HepG2 (cell line): ENCODE measurements around the gene FBLN5. TPM values are rescaled to one million over a fixed set of nuclear protein-coding genes. Genes with fewer than 3 reads are reported as not detected.

Source experiments
- ATAC-seq: fragments of 200-7000 bp; cut with Tn5 transposase; 3 replicates; pipeline ENCODE4 v1.9.1; 2020; ENCODE audit warnings: mild to moderate bottlenecking, moderate library complexity
- BruUV-seq: library from RNA; stranded (reverse); fragments of 400-500 nt; replicated peaks from 2 replicates; lab custom pipeline; 2021; lab: Mats Ljungman, UMichigan
- CTCF ChIA-PET: fragments of 300-600 bp; formaldehyde crosslinking; extraction: SDS; loops from one replicate; lab custom pipeline; 2021; ENCODE audit warnings: low total read pairs, inconsistent platforms, low intra/inter-chr PET ratio; lab: Yijun Ruan, JAX
- POLR2A ChIA-PET: fragments of 350-600 bp; sonication (Branson Sonifier 250); formaldehyde crosslinking; loops from one replicate; lab custom pipeline; 2020; ENCODE audit warnings: antibody characterized with exemption, inconsistent platforms; lab: Yijun Ruan, JAX
- DNase-seq: peaks from one replicate; pipeline ENCODE4 v3.0.0-alpha.2; 2015; ENCODE audit warnings: low spot score
- FAIRE-seq: peaks from 3 replicates; lab custom pipeline; 2011; peaks lifted over from hg19 to GRCh38; lab: Jason Lieb, UNC
- H2AFZ ChIP-seq: one replicate; pipeline ENCODE4 v1.6.1; 2011; ENCODE audit warnings: low read length, inconsistent platforms
- H3K27ac ChIP-seq: fragments of 300-600 bp; 3 replicates; pipeline ENCODE4 v1.8.0; 2011; ENCODE audit warnings: mixed run types, mild to moderate bottlenecking, mixed read lengths, low read length, inconsistent platforms; ENCODE audit not compliant: insufficient read depth; ENCODE audit errors: extremely low read length
- H3K27me3 ChIP-seq, 2 experiments: fragments of 200-600 bp in 1 of 2; 2 replicates in 1 of 2; 3 replicates in 1 of 2; pipeline versions ENCODE4 v1.6.0 to v1.8.0; 2011; ENCODE audit warnings: low read length in 2 of 2, mild to moderate bottlenecking in 2 of 2, moderate library complexity in 2 of 2, inconsistent platforms in 1 of 2; ENCODE audit not compliant: insufficient read depth in 2 of 2, control insufficient read depth in 1 of 2
- H3K36me3 ChIP-seq, 2 experiments: fragments of 200-600 bp in 1 of 2; replicated peaks in 1 of 2; 2 replicates in 1 of 2; 3 replicates in 1 of 2; pipeline versions ENCODE4 v1.5.1 to v1.8.0; 2011; ENCODE audit warnings: low read length in 2 of 2, inconsistent platforms in 1 of 2; ENCODE audit not compliant: insufficient read depth in 2 of 2, control insufficient read depth in 1 of 2
- H3K4me1 ChIP-seq: 2 replicates; pipeline ENCODE4 v1.5.1; 2012; ENCODE audit warnings: low read length, inconsistent platforms; ENCODE audit not compliant: insufficient read depth
- H3K4me2 ChIP-seq: 2 replicates; pipeline ENCODE4 v1.6.0; 2011; ENCODE audit warnings: low read depth, low read length, inconsistent platforms
- H3K4me3 ChIP-seq, 3 experiments: fragments of 200-600 bp in 1 of 3; sonication (generic), shearing (Covaris generic) in 1 of 3; replicated peaks in 1 of 3; 2 replicates each; pipeline ENCODE4 v1.5.1; 2011 to 2016; ENCODE audit warnings: low read length in 3 of 3, inconsistent platforms in 2 of 3, low read depth in 2 of 3, mild to moderate bottlenecking in 2 of 3, control low read depth in 1 of 3, mixed read lengths in 1 of 3; ENCODE audit not compliant: insufficient read depth in 1 of 3
- H3K79me2 ChIP-seq: one replicate; pipeline ENCODE4 v1.6.1; 2011; ENCODE audit warnings: low read length, inconsistent platforms; ENCODE audit not compliant: insufficient read depth
- H3K9ac ChIP-seq: 2 replicates; pipeline ENCODE4 v1.6.0; 2011; ENCODE audit warnings: mild to moderate bottlenecking, low read depth, low read length, inconsistent platforms; ENCODE audit not compliant: insufficient read depth
- H3K9me3 ChIP-seq: 2 replicates; pipeline ENCODE4 v1.5.1; 2012; ENCODE audit warnings: mild to moderate bottlenecking, low read length
- H4K20me1 ChIP-seq: 2 replicates; pipeline ENCODE4 v1.6.0; 2011; ENCODE audit warnings: inconsistent platforms, mild to moderate bottlenecking, low read length, moderate library complexity; ENCODE audit not compliant: insufficient read depth
- FOXO1 ChIP-seq: sonication (generic); formaldehyde crosslinking; IDR thresholded peaks from 2 replicates; pipeline ENCODE4 v1.4.0; 2020; ENCODE audit warnings: missing genetic modification reagents
- WGBS: methylation state at CpG from one replicate; pipeline ENCODE4 v1.1.6; 2017; ENCODE audit warnings: low lambda C conversion rate; 5-methylcytosine and 5-hydroxymethylcytosine counted together
- in situ Hi-C: cut with HindIII; loops from 2 replicates; pipeline ENCODE4 v1.10.0; 2017; ENCODE audit warnings: low pct_unique_long_range_greater_than_20kb; ENCODE audit not compliant: extremely low pct_ligation_motif_present
- intact Hi-C: fragments of 100-400 bp; cut with micrococcal nuclease; formaldehyde crosslinking; loops from one replicate; pipeline ENCODE4 v1.10.0; 2022; ENCODE audit not compliant: unreplicated experiment
- polyA plus RNA-seq, 8 experiments: library from polyadenylated mRNA; depleted of rRNA in 3 of 8; stranded (reverse) in 7 of 8; unstranded in 1 of 8; fragments of >200 nt; fragmentation: Illumina TruSeq in 4 of 8; extraction: Trizol in 4 of 8; gene quantifications; 2 replicates each; pipeline versions ENCODE4 v1.2.1 to v1.2.3, GENCODE V29; 2011 to 2016; ENCODE audit warnings: low read depth in 4 of 8, missing spikeins in 1 of 8, mixed read lengths in 1 of 8; ENCODE audit not compliant: insufficient read depth in 1 of 8
- total RNA-seq, 5 experiments: library from RNA; depleted of rRNA; stranded (reverse); fragments of >200 nt; fragmentation: Illumina TruSeq; extraction: Trizol; gene quantifications; 2 replicates each; pipeline ENCODE4 v1.2.3, GENCODE V29; 2016; ENCODE audit warnings: low read depth in 1 of 5
- TF ChIP-seq, protein P1 (sequence below): sonication (generic); formaldehyde crosslinking; IDR thresholded peaks from 2 replicates; pipeline ENCODE4 v1.4.0; 2020; ENCODE audit warnings: low read depth, mild to moderate bottlenecking, missing genetic modification reagents
- TF ChIP-seq, protein P2 (sequence below): sonication (generic); formaldehyde crosslinking; IDR thresholded peaks from 2 replicates; pipeline ENCODE4 v1.4.0; 2020; ENCODE audit warnings: missing genetic modification reagents
- TF ChIP-seq, protein P3 (sequence below): sonication (generic); formaldehyde crosslinking; IDR thresholded peaks from 2 replicates; pipeline ENCODE4 v1.4.0; 2020; ENCODE audit warnings: missing genetic modification reagents

FBLN5 gene
- total and polyA plus RNA-seq, 2 of the 13 experiments (the other 11 are each of a cell fraction or from before 2014, with no cell fraction given) = 0.38 to 0.77 TPM

DNA sequence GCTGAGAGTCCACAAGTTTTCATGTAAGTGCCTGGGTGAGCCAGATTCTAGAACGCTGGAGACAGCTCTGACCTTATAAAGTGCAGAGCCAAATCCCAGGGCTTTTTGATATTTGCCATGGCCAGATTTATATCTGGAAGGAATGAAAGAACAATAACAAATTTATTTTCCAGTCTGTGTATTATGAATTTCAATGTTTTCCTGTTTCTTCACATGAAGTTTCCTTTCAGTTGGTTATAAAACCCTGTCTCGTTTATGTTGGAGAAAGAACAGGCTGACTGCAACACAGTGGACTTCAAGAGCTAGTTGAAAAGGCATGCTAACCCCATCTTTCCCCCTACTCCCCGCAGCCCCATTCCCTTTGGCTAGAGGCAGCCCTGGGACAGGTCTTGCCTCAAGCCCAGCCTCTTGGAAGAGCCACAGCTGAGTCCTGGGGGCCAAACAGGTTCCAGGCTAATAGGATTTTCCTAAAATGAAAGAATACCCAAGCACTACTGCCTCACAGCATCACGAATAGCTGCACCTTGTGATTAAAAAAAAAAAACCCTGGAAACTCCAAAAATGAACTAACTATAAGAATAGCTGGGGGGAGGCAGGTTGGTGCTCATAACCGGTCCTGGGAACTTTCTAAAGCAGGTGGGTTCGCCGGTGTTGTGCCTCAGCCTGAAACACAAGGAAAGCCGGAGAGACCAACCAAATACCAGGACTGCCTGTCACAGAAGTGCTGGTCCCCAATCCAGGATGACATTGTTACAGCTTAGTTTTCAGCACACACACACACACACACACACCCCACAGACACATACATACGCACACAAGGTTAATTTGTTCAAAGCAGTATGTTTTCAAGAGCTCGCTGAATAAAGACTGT, 1.5 kb downstream of the FBLN5 start (continued):
- TF ChIP-seq, protein P1, sequence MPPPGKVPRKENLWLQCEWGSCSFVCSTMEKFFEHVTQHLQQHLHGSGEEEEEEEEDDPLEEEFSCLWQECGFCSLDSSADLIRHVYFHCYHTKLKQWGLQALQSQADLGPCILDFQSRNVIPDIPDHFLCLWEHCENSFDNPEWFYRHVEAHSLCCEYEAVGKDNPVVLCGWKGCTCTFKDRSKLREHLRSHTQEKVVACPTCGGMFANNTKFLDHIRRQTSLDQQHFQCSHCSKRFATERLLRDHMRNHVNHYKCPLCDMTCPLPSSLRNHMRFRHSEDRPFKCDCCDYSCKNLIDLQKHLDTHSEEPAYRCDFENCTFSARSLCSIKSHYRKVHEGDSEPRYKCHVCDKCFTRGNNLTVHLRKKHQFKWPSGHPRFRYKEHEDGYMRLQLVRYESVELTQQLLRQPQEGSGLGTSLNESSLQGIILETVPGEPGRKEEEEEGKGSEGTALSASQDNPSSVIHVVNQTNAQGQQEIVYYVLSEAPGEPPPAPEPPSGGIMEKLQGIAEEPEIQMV (CRISPR knock-in tag) = no peak
- TF ChIP-seq, protein P2, sequence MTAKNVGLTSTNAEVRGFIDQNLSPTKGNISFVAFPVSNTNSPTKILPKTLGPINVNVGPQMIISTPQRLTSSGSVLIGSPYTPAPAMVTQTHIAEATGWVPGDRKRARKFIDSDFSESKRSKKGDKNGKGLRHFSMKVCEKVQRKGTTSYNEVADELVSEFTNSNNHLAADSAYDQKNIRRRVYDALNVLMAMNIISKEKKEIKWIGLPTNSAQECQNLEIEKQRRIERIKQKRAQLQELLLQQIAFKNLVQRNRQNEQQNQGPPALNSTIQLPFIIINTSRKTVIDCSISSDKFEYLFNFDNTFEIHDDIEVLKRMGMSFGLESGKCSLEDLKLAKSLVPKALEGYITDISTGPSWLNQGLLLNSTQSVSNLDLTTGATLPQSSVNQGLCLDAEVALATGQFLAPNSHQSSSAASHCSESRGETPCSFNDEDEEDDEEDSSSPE (CRISPR knock-in tag) = no peak

DNA sequence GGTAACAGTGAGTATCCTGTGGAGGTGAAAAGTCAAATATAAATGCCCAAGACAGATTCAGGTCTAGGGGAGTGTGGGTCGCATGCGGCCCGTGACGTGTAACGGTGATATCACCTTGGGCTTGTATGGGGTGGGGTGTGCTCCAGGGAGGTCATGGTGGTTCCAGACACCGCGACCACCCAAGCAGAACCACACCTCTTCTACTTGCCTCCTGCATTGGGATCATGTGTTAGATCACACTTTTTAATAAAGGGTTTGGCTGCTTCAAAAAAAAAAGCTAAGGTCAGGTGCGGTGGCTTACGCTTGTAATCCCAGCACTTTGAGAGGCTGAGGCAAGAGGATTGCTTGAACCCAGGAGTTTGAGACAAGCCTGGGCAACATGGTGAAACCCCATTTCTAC, 4.5 kb downstream of the FBLN5 start:
- H3K79me2 ChIP-seq = no peaks in the 10 kb centered on the region
- intact Hi-C loops = no loop called here
- BruUV-seq = no TSS peak
- POLR2A ChIA-PET = no interaction called here
- TF ChIP-seq, protein P3, sequence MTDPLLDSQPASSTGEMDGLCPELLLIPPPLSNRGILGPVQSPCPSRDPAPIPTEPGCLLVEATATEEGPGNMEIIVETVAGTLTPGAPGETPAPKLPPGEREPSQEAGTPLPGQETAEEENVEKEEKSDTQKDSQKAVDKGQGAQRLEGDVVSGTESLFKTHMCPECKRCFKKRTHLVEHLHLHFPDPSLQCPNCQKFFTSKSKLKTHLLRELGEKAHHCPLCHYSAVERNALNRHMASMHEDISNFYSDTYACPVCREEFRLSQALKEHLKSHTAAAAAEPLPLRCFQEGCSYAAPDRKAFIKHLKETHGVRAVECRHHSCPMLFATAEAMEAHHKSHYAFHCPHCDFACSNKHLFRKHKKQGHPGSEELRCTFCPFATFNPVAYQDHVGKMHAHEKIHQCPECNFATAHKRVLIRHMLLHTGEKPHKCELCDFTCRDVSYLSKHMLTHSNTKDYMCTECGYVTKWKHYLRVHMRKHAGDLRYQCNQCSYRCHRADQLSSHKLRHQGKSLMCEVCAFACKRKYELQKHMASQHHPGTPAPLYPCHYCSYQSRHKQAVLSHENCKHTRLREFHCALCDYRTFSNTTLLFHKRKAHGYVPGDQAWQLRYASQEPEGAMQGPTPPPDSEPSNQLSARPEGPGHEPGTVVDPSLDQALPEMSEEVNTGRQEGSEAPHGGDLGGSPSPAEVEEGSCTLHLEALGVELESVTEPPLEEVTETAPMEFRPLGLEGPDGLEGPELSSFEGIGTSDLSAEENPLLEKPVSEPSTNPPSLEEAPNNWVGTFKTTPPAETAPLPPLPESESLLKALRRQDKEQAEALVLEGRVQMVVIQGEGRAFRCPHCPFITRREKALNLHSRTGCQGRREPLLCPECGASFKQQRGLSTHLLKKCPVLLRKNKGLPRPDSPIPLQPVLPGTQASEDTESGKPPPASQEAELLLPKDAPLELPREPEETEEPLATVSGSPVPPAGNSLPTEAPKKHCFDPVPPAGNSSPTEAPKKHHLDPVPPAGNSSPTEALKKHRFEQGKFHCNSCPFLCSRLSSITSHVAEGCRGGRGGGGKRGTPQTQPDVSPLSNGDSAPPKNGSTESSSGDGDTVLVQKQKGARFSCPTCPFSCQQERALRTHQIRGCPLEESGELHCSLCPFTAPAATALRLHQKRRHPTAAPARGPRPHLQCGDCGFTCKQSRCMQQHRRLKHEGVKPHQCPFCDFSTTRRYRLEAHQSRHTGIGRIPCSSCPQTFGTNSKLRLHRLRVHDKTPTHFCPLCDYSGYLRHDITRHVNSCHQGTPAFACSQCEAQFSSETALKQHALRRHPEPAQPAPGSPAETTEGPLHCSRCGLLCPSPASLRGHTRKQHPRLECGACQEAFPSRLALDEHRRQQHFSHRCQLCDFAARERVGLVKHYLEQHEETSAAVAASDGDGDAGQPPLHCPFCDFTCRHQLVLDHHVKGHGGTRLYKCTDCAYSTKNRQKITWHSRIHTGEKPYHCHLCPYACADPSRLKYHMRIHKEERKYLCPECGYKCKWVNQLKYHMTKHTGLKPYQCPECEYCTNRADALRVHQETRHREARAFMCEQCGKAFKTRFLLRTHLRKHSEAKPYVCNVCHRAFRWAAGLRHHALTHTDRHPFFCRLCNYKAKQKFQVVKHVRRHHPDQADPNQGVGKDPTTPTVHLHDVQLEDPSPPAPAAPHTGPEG (CRISPR knock-in tag) = no peak
- no peak for TF ChIP-seq FOXO1
- no peak for DNase-seq
- H3K9ac ChIP-seq = no peak overlapping the region
- whole genome bisulfite sequencing = 94% methylated on average over 9 of the region's 9 CpGs
- no peaks in the 10 kb centered on the region for H3K36me3 ChIP-seq
- H3K4me1 ChIP-seq = peaks cover 37% of the 10 kb centered on the region
- H3K9me3 ChIP-seq = no peaks in the 10 kb centered on the region
- no peak for ATAC-seq
- H2AFZ ChIP-seq = no peak overlapping the region
- in situ Hi-C loops = no loop called here
- no peak overlapping the region for H3K4me3 ChIP-seq
- CTCF ChIA-PET = no interaction called here
- no peak overlapping the region for H3K27ac ChIP-seq
- H3K27me3 ChIP-seq = peaks cover 5 to 24% of the 10 kb centered on the region in 2 experiments
- H3K4me2 ChIP-seq = no peak overlapping the region
- H4K20me1 ChIP-seq = no peaks in the 10 kb centered on the region
- no peak for FAIRE-seq
